HG03460 (cell line): ENCODE data around the gene MLPH.

Source experiments
- ATAC-seq: cut with Tn5 transposase; IDR thresholded peaks from one replicate; pipeline ENCODE4 v1.9.1; 2021; ENCODE audit not compliant: unreplicated experiment

The MLPH gene

DNA sequence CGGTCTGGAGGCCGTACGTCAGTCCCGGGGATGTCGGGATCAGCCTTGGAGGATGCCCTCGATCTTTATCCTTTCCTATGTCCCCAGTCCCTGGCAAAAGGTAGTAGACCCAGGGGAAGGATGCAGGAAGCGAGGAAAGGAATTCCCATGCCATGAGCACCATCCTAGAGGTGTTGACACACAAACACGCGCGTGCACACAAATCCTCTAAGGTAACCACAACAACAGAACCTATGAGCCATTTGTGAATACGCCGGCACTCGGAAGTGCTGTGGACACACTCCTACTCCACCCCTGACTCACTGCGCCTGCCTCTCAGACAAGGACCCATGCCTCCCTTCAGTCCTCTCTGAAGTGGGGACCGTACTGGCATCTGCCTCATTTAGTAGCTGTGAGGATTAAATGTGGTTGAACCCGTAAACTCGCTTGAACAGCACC, 11.3 kb upstream of the MLPH start:
- ATAC-seq, result no peak

DNA sequence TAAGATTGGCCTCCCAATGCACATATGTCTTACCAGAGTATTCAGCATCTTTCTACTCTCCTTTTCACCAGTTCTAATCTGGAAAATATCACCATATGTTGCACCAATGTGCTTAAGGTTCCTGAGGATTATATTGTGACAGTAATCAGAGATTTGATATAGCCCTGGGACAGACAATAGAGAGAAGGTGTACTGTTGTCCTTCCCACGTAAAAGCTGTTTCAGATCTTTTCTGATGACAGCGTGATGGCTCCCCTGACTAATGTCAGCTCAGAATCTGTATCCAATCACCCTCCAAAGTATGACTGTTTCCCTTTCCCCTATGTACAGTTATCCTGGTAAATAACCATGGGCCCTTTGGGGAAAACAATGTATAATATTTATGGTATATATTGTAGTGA, 9.0 kb upstream of the MLPH start:
- ATAC-seq, result no peak

DNA sequence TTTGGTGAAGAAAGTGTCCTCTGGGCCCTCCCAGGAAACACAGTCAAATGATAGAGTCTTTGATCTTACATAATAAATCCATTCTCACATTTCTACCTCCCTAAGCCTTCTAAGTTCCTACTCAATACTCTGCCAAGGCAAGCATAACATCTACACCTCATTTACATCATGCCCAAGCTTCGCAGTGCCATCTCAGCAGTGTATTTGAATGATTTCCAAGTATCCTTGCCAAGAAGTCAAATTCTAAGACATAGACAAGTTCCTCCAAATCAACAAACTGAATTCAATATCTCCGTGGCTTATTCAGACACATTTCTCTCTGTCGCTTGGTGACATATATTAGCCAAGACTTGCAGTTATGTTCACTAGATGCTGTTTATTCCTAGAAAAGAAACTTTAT, 8.1 kb upstream of the MLPH start:
- ATAC-seq, result no peak

DNA sequence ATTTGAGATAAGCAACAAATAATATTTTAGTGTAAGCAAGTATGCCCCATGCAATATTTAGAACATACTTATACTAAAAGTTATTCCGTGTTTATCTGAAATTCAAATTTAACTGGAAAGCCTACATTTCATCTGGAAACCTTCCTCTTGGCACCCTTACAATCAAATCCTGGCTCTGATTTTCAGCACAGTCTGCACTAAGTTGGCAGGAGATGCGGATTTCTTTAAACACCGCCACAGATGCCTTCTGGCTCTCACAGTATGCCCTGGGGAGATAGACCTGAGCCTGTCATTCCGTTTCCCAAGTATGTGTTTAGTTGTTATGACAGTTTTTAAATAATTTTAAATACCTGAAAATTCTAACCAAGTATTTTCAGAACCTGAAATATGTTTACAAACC, 7.3 kb upstream of the MLPH start:
- ATAC-seq, result no peak

DNA sequence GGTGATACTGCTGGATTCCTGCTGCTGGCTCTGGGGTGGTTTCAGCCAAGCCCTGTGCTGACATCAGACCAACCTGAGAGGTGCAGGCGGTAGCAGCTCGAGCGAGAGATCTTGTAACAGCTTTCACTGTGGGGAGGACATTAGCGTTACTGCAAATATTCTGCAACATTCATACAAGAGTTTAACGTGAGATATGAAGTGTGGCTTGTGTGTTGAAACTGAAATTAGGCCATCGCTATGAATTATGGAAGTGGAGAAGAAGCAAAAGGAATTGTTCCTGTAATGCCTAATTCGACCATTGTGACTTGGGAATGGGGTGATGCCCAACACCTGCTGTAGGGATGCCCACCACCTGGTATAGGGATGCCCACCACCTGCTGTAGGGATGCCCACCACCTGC, 6.5 kb upstream of the MLPH start:
- ATAC-seq, result no peak

DNA sequence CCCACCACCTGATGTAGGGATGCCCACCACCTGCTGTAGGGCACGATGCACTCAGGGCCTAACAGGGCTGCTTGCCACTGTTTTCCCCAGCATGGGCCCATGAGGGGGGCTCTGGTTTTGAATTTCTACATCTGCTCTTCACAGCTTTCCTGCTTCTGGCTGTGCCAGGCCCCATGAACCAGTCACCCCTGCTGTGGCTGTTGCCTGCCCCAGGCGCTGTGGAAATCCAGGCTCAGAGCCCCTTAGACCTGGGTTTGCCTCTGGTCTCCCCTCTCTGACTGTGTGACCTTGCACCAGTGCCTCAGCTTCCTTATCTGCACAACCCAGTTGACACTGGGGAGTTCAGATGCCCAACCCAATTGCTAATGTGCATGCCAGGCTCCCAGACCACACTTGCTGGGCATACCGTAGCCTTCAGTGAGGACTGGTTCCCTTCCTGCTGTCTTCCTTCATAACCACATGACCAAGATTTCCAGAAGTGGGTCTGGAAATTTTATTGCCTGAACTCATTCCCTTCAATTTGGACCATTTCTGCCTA, 6.0 kb upstream of the MLPH start:
- ATAC-seq, result no peak

DNA sequence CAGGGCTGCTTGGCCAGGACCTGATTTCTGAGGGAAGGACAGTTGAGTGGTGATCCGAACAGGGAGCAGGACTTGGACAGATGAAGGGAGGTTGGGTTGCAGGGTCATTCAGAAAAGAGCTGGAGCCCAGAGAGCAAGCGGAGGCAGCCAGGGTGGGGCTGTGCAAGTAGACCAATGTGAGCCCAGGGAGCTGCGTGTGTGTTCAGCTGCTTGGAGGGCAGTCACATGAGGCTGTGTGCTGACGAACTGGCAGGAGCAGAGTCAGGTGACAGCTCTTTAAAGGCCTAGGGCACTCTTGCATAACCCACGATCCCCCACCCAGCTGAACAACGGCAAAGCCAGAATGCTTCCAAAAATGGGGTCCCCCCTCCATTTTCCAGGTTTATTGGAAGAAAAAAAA, 4.6 kb upstream of the MLPH start:
- ATAC-seq, result no peak

DNA sequence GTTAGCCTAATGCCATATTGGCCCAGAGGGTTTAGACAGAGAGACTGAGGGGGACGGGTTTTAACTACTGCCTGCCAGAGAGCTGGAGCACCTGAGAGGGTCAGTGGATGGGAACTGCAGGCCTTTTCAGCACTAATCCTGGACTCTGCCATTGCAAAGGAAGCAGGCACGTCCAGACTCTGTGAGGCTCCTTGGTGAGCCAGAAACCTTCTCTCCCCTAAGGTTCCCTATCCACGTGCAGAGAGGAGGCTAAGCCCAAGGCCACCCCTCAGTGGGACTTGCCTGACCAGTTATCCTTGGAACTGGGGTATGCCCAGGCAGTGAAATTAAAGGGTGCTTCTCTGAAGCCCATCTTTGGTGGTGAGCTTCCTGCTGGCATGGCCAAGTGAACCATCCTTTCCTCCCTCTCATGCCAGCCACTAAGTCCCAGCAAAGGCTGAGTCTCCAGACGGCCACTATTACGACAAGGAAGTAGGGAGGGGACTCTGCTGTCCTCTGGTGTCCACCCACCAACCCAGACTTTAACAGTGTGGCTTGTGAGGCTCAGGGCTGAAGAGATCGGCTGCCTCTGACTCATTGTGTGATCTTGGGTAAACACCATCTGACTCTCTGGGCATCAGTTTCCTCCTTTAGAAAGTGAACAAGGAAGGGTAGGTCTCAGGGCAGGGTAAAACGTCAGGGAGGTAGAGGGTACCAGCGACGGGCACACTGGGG, 3.9 kb upstream of the MLPH start:
- ATAC-seq, result no peak

DNA sequence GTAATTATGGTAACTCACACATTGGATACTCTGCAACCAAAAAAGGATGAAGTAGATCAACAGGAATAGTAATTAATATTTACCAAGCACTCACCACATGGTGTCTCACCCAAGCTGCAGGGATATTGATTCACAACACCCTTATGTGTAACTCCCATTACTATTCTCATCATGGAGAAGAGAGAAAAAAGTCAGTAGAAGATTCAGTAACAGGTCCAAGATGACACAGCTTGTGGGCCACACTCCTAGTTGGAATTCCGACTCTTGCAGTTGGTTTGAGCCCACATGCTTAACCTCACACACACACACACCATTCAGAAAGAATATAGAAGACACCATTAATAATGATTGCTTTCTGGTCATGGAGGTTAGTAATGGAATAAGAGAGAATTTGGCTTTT, 1.7 kb upstream of the MLPH start:
- ATAC-seq, result no peak

DNA sequence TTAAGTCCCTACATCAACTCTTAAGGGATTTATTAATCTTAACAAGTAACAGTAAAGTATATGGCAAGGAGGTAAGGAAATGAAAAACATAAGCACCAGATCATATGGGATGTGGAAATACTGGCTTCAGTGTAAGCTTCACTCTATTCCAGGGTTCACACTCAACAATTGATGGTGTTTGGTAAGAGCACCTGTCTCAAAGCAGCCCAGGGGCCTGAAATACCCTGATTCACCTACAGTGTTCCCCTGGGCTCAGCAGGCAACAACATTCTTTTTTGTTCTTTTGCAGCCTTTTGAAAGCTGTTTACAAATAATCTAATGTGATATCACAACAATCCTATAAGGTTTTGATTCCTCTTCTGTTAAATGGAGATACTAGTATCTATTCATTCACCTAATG, 1.2 kb upstream of the MLPH start:
- no peak for ATAC-seq

DNA sequence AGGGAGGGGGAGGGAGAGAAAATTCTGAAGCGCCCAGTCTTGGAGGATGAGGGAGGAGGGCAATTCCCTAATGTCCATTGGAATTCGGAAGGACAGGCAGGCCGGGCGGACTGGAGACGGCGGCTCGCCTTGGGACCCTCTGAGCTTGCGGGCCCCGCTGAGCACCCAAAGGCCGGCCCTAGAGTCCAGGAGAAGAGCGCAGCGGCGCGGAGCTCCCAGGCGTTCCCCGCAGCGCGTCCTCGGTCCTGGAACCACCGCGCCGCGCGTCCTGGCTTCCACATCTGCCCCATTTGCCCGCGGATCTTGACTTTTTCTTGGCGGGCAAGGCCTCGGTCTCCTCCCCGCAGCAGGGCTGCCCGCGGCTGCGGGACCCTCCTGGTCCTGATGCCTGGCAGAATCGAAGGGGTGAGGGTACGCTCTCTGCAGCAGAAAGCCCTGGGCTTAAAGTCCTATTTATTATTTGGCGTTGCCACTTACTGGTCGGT, 675 bp upstream of the MLPH start:
- no peak for ATAC-seq

DNA sequence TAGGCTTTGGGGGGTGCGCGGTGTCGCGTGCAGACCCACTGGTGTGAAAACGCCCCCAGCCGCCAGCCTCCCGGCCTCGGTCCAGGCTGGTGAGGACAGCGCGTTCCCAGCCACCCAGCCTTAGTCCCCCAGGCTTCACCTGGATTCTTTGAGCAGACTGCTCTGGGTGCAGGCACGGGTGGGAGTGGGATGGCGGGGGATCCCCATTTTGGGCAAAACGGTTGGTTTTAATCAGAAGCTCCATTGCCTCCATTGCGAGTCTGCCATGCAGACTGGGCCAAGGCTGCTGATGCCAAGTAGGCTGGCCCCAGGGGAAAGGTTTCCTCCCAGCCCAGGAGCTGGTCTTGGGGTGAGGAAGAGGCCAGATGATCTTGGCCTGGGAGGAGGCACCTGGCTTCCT, 445 bp downstream of the MLPH start:
- ATAC-seq, result no peak

DNA sequence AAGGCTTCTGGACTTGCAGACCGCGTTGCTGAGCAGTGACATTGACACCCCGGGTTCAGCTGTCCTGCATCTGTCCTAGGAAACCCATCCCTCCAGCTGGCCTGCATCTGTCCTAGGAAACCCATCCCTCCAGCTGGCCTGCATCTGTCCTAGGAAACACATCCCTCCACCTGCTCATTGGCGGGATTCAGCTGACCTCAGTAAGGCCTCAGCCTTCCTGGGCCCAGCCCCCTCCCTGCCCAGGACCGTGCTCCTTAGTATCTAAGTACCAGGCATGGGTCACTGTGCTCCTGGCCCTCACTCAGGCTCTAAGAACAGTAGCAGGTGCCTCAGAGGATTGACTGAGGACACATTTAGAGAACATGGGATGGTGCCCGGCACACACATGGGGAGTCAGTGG, 1.2 kb downstream of the MLPH start:
- ATAC-seq, result no peak

DNA sequence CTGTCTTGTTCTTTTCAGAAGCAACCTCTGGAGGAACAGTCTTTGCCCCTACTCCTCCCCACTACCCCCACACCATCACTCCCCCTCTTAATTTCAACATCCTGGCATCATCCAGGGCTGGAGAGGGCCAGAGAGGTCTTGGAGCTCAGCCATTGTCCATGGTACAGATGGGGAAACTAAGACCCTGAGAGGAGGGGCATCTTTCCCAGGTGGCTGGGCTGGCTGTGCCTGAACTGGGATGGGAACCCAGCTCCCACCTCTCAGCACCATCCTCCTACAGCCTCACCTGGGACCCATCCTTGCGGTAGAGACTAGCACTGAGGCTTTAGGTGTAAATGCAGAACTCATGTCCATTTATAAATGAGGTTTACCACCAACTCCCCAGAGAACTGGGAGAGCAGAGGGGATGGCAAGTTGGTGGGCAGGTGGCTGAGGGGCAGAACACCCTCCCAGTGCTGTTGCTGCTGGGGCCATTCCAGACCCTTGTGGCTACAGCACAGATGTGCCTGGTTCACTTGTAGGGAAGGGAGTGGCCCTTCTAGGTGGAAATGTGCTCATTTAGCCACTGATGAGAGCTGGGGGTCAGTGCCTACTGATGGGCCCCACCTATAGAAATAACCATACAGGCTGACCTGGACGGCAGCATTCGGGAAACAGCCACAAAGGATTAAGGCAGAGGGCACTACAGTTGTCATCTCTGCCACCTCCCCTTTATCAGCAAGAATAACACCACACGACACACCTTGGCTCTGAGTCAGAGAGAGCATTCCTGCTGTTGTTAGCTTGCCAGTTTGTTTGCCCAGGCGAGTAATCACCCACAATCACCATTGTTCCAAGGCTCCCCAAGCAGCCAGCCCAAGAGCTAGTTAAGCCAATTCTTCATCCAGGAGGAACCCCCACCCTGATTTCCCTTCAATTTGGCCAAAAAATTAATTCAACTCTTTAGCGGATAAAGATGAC, 2.1 kb downstream of the MLPH start:
- ATAC-seq, result no peak

DNA sequence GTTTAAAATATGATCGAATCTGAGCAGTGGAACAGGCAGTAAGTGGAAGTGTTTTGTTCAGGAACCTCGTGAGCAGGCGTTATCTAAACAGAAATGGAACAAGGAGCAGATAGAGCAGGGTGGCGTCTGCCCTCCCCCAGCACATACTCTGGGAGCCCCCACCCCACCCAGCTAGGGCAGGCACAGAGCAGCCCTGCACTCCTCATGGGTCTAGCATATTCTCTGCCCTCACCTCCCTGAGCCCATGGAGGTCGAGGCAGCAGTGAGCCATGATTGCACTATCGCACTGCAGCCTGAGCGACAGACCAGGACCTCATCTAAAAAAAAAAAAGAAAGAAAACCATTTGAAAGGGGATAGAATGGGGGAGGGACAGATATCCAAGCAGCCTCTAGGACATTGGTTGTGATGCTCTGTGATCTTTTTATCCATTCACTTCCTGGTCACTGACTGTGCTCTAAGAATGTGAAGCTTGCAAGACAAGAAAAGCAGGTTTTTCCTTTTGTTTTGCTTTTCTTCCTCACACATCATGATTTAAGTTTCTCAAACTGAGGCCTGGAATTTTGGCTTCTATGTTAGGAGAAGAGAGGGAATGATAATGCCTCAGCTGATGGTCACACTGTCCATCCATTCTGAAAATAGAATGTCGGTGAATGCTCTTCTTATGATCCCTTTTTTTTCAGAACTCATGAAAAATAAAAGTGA, 3.1 kb downstream of the MLPH start:
- ATAC-seq, result no peak

DNA sequence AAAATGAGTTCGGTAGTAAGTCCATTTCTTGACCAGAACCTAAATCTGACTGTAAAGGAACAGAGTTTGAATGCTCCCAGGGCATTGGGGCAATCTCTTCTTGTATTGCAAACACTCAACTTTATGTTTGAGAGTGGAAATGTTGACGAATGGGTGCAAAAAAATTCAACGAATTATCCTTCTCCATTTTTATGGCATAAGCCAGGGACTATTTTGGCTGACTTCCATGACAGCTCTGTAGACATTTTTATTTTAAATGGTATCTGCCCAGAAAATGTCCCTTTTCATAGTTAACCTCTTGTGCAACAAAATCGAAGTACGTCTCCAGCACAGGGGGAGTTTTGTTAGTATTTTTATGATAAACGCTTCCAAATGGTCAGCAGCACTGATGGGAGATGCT, 3.7 kb downstream of the MLPH start:
- ATAC-seq, result no peak

DNA sequence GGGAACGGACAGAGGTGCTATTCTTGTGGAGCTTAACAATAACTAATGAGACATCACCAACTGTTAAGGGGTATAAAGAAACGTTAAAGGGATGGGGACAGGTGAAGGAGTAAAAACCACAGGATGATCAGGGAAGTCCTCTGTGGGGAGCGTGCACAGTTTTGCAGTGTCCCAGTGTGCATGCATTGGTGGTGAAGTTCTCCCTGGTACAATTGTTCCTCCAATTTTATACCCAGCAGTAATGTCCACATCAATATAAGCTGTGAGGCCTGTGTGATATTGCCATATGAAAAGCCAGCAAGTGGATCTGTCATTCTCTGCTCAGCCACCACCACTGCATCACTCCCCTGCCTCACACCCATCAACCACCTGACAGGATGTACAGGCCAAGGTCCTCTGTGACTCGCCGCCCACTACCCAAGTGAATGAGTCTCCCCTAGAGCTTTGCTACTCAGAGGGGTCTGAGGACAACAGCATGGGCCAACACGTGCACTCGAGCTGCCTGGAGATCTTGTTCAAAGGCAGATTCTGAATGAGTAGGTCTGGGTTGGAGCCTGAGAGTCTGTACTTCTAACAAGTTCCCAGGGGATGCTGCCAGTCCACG, 4.6 kb downstream of the MLPH start:
- ATAC-seq, result no peak

DNA sequence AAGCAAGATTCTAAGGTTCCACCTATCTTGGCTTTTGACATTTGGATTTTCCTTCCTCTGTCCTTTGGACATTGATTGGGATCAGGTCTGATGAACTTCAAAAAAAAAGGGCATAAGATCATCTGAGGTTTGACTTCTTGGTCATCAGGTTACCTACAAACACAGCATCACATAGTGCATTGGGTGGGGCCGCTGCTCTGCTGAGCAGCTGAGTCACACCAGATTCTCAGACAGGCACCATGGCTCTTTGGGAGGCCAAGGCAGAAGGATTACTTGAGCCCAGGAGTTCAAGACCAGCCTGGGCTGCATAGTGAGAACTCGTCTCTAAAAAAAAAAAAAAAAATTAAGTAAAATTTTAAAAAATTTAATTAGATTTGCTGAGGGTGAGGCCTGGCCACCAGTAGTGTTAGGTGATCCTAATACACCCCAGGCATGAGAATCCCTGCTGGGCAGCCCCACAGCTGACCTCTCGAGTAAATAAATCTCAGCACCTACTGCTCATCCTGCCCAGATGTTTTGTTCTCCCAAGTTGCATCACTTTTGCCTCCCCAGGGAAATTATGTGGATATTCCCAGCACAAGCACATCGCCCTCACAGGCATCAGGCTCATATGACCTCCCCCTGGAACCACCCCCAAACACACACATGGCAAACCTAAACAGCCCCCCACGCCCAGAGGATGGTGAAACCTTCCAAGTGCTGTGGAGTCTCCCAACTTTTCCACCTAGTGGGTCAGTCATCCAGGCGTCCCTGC, 5.3 kb downstream of the MLPH start:
- ATAC-seq, result no peak

DNA sequence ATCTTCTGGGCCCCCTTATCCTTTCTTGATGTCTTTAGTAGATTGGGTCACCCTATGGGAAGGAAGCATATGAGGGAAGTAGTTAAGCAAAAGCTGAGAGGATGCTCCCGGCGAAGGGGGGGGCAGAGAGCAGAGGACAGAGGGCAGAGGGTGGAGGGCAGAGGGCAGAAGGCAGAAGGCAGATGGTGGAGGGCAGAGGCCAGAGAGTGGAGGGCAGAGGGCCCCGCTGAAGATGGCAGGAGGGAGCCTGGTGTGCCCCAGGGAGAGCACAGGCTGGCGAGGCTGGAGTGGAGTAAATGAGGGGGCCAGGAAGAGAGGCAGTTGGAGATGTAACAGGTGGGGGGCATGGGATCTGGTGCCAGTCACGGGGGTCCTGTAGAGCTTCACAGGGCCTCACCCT, 7.0 kb downstream of the MLPH start:
- no peak for ATAC-seq

DNA sequence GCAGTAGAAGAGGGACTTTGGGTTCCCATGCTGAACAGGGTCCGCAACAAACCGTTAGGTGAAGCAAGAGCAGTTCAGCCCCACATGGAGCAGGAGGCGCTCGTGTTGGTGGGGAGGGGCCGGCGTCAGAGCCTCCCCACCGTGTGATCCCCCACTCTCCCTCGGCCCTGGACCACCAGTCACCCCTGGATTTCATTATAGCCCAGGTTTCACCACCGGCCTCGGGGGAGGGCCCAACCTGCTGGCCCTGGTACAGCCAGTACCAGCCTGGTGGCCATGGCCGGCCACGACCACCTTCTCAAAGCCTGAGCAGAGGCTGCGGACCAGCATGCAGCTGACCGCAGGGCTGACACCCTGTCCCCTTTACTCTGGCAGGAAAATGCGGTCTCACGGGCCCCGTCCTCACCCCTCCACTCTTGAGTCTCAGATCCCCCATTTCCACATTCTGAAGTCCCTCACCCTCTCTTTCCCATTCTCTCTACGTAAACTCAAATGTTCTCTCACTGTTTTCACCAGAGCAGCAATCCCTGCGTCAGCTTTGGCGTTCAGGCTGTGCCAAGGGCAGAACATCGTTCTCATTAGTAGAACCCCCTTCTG, 8.6 kb downstream of the MLPH start:
- ATAC-seq, result no peak
